ENCODE results near the gene UQCC5.

DNA sequence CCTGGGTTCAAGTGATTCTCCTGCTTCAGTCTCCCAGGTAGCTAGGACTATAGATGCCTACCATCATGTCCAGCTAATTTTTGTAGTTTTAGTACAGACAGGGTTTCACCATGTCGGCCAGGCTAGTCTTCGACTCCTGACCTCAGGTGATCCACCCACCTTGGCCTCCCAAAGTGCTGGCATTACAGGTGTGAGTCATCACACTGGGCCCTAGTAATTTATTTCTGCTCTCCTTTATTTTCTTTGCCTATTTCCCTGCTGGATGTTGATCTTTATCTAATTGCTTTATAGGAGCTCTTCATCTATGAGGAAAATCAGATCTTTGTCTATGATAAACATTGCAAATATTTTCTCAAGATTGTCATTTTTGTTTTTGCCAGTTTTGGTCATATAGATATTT, 31.7 kb downstream of the UQCC5 start:
- TF ChIP-seq POLR2A (IDR thresholded peaks at IDR 0.05; ENCODE audit: low read depth, low read length) (no peak), POLR2AphosphoS5 (IDR thresholded peaks at IDR 0.05; ENCODE audit: low read depth, low read length) (no peak), TAF1 (IDR thresholded peaks at IDR 0.05; ENCODE audit: low read depth, low read length) (no peak), PAX5 (IDR thresholded peaks at IDR 0.05; ENCODE audit: insufficient read depth, low read length, severe bottlenecking) (no peak), SPI1 (IDR thresholded peaks at IDR 0.05; ENCODE audit: low read depth, low read length) (no peak)
